ENCODE measurements around the gene LRP1-AS. TPM values are rescaled to one million over a fixed set of nuclear protein-coding genes. Genes with fewer than 3 reads are reported as not detected.

LRP1-AS gene
- total and polyA plus RNA-seq, 10 of the 15 experiments (the other 5 are each of a cell fraction or from before 2014, with no cell fraction given) = not detected

DNA sequence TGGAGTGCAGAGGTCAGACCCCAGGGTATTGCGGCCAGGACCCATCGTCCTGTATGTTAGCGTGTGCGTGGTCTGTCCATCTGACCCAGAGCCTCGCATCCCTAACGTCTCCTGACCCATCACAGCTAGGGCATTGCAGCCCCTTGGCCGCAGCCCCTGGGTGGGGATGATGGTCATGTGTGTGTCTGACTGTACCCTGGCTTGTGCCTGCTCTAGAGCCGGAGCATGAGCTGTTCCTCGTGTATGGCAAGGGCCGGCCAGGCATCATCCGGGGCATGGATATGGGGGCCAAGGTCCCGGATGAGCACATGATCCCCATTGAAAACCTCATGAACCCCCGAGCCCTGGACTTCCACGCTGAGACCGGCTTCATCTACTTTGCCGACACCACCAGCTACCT lies 10.8 kb upstream of the LRP1-AS start (continued):
- TF ChIP-seq PRDM15 (CRISPR knock-in tag; IDR thresholded peaks at IDR 0.05) (no peak), LARP7 (IDR thresholded peaks at IDR 0.05) (no peak), USF2 (IDR thresholded peaks at IDR 0.05; ENCODE audit: borderline replicate concordance, low read depth, low read length) (no peak), RCOR1 (conservative IDR thresholded peaks at IDR 0.05; ENCODE audit: low read depth, low read length) (no peak), SIN3A (IDR thresholded peaks at IDR 0.05; ENCODE audit: low read depth, low read length) (no peak), BCL11A (IDR thresholded peaks at IDR 0.05; ENCODE audit: low read depth, low read length) (no peak), CBX5 (IDR thresholded peaks at IDR 0.05; ENCODE audit: low read depth) (no peak), POU2F2 (IDR thresholded peaks at IDR 0.05; ENCODE audit: borderline replicate concordance, low read depth, low read length) (no peak), CHD4 (IDR thresholded peaks at IDR 0.05) (no peak), CUX1 (IDR thresholded peaks at IDR 0.05; ENCODE audit: insufficient replicate concordance, low read depth, low read length) (no peak), HDAC6 (IDR thresholded peaks at IDR 0.05; ENCODE audit: unreplicated experiment) (no peak), CHD2 (IDR thresholded peaks at IDR 0.05; ENCODE audit: borderline replicate concordance, low read depth, low read length) (no peak), KLF5 (IDR thresholded peaks at IDR 0.05; ENCODE audit: partially characterized antibody) (no peak)
- TF ChIP-seq, protein P1, sequence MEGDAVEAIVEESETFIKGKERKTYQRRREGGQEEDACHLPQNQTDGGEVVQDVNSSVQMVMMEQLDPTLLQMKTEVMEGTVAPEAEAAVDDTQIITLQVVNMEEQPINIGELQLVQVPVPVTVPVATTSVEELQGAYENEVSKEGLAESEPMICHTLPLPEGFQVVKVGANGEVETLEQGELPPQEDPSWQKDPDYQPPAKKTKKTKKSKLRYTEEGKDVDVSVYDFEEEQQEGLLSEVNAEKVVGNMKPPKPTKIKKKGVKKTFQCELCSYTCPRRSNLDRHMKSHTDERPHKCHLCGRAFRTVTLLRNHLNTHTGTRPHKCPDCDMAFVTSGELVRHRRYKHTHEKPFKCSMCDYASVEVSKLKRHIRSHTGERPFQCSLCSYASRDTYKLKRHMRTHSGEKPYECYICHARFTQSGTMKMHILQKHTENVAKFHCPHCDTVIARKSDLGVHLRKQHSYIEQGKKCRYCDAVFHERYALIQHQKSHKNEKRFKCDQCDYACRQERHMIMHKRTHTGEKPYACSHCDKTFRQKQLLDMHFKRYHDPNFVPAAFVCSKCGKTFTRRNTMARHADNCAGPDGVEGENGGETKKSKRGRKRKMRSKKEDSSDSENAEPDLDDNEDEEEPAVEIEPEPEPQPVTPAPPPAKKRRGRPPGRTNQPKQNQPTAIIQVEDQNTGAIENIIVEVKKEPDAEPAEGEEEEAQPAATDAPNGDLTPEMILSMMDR (IDR thresholded peaks at IDR 0.05 in 2 of 3, conservative IDR thresholded peaks at IDR 0.05 in 1 of 3; ENCODE audit: control insufficient read depth in 2 of 3, extremely low read depth in 1 of 3, insufficient read depth in 1 of 3, low read depth in 3 of 3, low read length in 3 of 3) = no peak

Data from GM12878 (cell line).